SH-SY5Y (cell line): ENCODE data around the gene TRAPPC14.

Experiments
- GATA2 ChIP-seq: IDR thresholded peaks from 2 replicates; pipeline ENCODE4 v1.6.1; 2011; ENCODE audit warnings: mild to moderate bottlenecking, low read depth, low read length
- GATA3 ChIP-seq: IDR thresholded peaks from 2 replicates; pipeline ENCODE4 v1.6.1; 2011; ENCODE audit warnings: low read depth, mild to moderate bottlenecking, low read length, moderate library complexity

- no peak for TF ChIP-seq GATA2
- no peak for TF ChIP-seq GATA3
Measured at GRCh38 chr7:100175296-100175935, 16.9 kb upstream of the TRAPPC14 start.
